ENCODE data around the gene B3GALT4.
A peak's percentile ranks its signal among the peaks of the same experiment; 100 is the strongest.
"Not testable (repeated sequence)": the region's sequence is repeated elsewhere in the genome, so short reads cannot be mapped to it uniquely, and the experiment has no call there.

Gene B3GALT4

GRCh38 chr6:33272275-33273128 lies 4.4 kb upstream of the B3GALT4 start:
- DNase-seq: no peak

- no peak for DNase-seq
These were observed 3.6 kb upstream of the B3GALT4 start for GRCh38 chr6:33273129-33273923.

- DNase-seq: no peak
These were observed 2.7 kb upstream of the B3GALT4 start for GRCh38 chr6:33273924-33274902.

GRCh38 chr6:33275795-33276580 lies 935 bp upstream of the B3GALT4 start:
- DNase-seq: not testable (repeated sequence)

- DNase-seq: no peak
These were observed 401 bp upstream of the B3GALT4 start for GRCh38 chr6:33276581-33276863.

GRCh38 chr6:33277663-33278391 lies 904 bp downstream of the B3GALT4 start:
- DNase-seq: peak; percentile 27

GRCh38 chr6:33278392-33278741 lies 1.4 kb downstream of the B3GALT4 start:
- DNase-seq: no peak

- no peak for DNase-seq
These were observed 1.9 kb downstream of the B3GALT4 start for GRCh38 chr6:33278810-33279209.

GRCh38 chr6:33279257-33279695 lies 2.4 kb downstream of the B3GALT4 start:
- DNase-seq: no peak

GRCh38 chr6:33279971-33280511 lies 3.1 kb downstream of the B3GALT4 start:
- peak; percentile 65 for DNase-seq

- DNase-seq: no peak
These were observed 3.6 kb downstream of the B3GALT4 start for GRCh38 chr6:33280539-33280938.

GRCh38 chr6:33285214-33285613 lies 8.3 kb downstream of the B3GALT4 start:
- not testable (repeated sequence) for DNase-seq

GRCh38 chr6:33286946-33287914 lies 10.3 kb downstream of the B3GALT4 start:
- DNase-seq: no peak

- DNase-seq: no peak
These were observed 11.4 kb downstream of the B3GALT4 start for GRCh38 chr6:33288141-33288920.

- DNase-seq: peak; percentile 92
These were observed 12.2 kb downstream of the B3GALT4 start, which contains the start of the genes PFDN6 and WDR46 for GRCh38 chr6:33288921-33289783. Gene PFDN6 (plus strand): TSS chr6:33289601. CDS start chr6:33289857, 256 bp downstream. Gene WDR46 (minus strand): TSS chr6:33289239. CDS start chr6:33289170, 69 bp downstream.

- DNase-seq: no peak
These were observed 12.9 kb downstream of the B3GALT4 start for GRCh38 chr6:33289784-33290315.

GRCh38 chr6:33290459-33290858 lies 13.5 kb downstream of the B3GALT4 start:
- no peak for DNase-seq

All from EL (cell line).